SK-N-SH treated with all-trans-retinoic acid at 6 μM for 48 hours (cell line): ENCODE measurements around the gene AREG.

Source experiments
- ATAC-seq: fragments of 200-7000 bp; cut with Tn5 transposase; 3 replicates; pipeline ENCODE4 v1.9.1; 2020; ENCODE audit warnings: mild to moderate bottlenecking, moderate library complexity
- ARNTL ChIP-seq: fragments of 450-650 bp; formaldehyde crosslinking; IDR thresholded peaks from 2 replicates; pipeline ENCODE4 v1.5.0; 2020; ENCODE audit warnings: low read depth, mild to moderate bottlenecking, moderate library complexity, borderline replicate concordance
- BACH2 ChIP-seq: fragments of 250-450 bp; sonication (Bioruptor Pico); IDR thresholded peaks from 2 replicates; pipeline ENCODE4 v1.9.0; 2021; ENCODE audit warnings: mild to moderate bottlenecking, borderline replicate concordance
- CSDC2 ChIP-seq: fragments of 250-450 bp; sonication (Bioruptor Pico); IDR thresholded peaks from 2 replicates; pipeline ENCODE4 v1.5.0; 2020; ENCODE audit warnings: mild to moderate bottlenecking, moderate library complexity
- ESRRG ChIP-seq: fragments of 250-450 bp; sonication (Bioruptor Pico); IDR thresholded peaks from 2 replicates; pipeline ENCODE4 v1.6.1; 2021; ENCODE audit warnings: mild to moderate bottlenecking
- GLIS3 ChIP-seq: fragments of 250-450 bp; sonication (Bioruptor Pico); IDR thresholded peaks from 2 replicates; pipeline ENCODE4 v1.5.0; 2020; ENCODE audit warnings: mild to moderate bottlenecking, moderate library complexity
- OSR1 ChIP-seq: fragments of 250-450 bp; sonication (Bioruptor Pico); IDR thresholded peaks from 2 replicates; pipeline ENCODE4 v1.8.0; 2022; ENCODE audit warnings: moderate library complexity, mild to moderate bottlenecking, inconsistent platforms
- PATZ1 ChIP-seq: fragments of 250-450 bp; sonication (Bioruptor Pico); IDR thresholded peaks from 2 replicates; pipeline ENCODE4 v1.8.0; 2020; ENCODE audit warnings: mild to moderate bottlenecking, moderate library complexity, borderline replicate concordance
- POU6F1 ChIP-seq: fragments of 250-450 bp; sonication (Bioruptor Pico); IDR thresholded peaks from 2 replicates; pipeline ENCODE4 v1.8.0; 2021; ENCODE audit warnings: low read depth, mild to moderate bottlenecking, moderate library complexity, borderline replicate concordance
- PPARA ChIP-seq: fragments of 250-450 bp; sonication (Bioruptor Pico); IDR thresholded peaks from 2 replicates; pipeline ENCODE4 v1.5.0; 2020; ENCODE audit warnings: mild to moderate bottlenecking, borderline replicate concordance
- RARB ChIP-seq: fragments of 250-450 bp; sonication (Bioruptor Pico); IDR thresholded peaks from 2 replicates; pipeline ENCODE4 v1.8.0; 2021; ENCODE audit warnings: mild to moderate bottlenecking, moderate library complexity
- SNAI2 ChIP-seq: fragments of 250-450 bp; sonication (Bioruptor Pico); IDR thresholded peaks from 2 replicates; pipeline ENCODE4 v1.5.0; 2020; ENCODE audit warnings: mild to moderate bottlenecking, moderate library complexity
- TCF4 ChIP-seq: fragments of 250-450 bp; sonication (Bioruptor Pico); IDR thresholded peaks from 2 replicates; pipeline ENCODE4 v1.8.0; 2021; ENCODE audit warnings: mild to moderate bottlenecking, moderate library complexity, borderline replicate concordance
- TOX ChIP-seq: fragments of 250-450 bp; sonication (Bioruptor Pico); IDR thresholded peaks from 2 replicates; pipeline ENCODE4 v1.8.0; 2021; ENCODE audit warnings: mild to moderate bottlenecking, moderate library complexity, borderline replicate concordance
- ZC3H10 ChIP-seq: fragments of 250-450 bp; sonication (Bioruptor Pico); IDR thresholded peaks from 2 replicates; pipeline ENCODE4 v1.5.1; 2021; ENCODE audit warnings: mild to moderate bottlenecking, moderate library complexity
- ZFP3 ChIP-seq: fragments of 250-450 bp; sonication (Bioruptor Pico); IDR thresholded peaks from 2 replicates; pipeline ENCODE4 v1.5.0; 2020; ENCODE audit warnings: mild to moderate bottlenecking, moderate library complexity
- ZFP30 ChIP-seq: fragments of 450-650 bp; formaldehyde crosslinking; IDR thresholded peaks from 2 replicates; pipeline ENCODE4 v1.5.0; 2022; ENCODE audit warnings: mild to moderate bottlenecking, moderate library complexity
- ZNF565 ChIP-seq: fragments of 450-650 bp; formaldehyde crosslinking; conservative IDR thresholded peaks from 2 replicates; pipeline ENCODE4 v1.5.0; 2020; ENCODE audit warnings: low read depth, mild to moderate bottlenecking, moderate library complexity
- ZNF70 ChIP-seq: fragments of 450-650 bp; formaldehyde crosslinking; IDR thresholded peaks from 2 replicates; pipeline ENCODE4 v1.5.0; 2020; ENCODE audit warnings: mild to moderate bottlenecking, moderate library complexity
- ZNF8 ChIP-seq: fragments of 450-650 bp; formaldehyde crosslinking; IDR thresholded peaks from 2 replicates; pipeline ENCODE4 v1.5.0; 2020; ENCODE audit warnings: mild to moderate bottlenecking, moderate library complexity
- TF ChIP-seq, protein P1 (sequence below): fragments of 250-450 bp; sonication (Bioruptor Pico); IDR thresholded peaks from 2 replicates; pipeline ENCODE4 v1.5.1; 2021; ENCODE audit warnings: mild to moderate bottlenecking, moderate library complexity
- TF ChIP-seq, protein P2 (sequence below): fragments of 250-450 bp; sonication (Bioruptor Pico); IDR thresholded peaks from 2 replicates; pipeline ENCODE4 v1.5.1; 2020; ENCODE audit warnings: low read depth, mild to moderate bottlenecking, moderate library complexity

AREG gene

DNA sequence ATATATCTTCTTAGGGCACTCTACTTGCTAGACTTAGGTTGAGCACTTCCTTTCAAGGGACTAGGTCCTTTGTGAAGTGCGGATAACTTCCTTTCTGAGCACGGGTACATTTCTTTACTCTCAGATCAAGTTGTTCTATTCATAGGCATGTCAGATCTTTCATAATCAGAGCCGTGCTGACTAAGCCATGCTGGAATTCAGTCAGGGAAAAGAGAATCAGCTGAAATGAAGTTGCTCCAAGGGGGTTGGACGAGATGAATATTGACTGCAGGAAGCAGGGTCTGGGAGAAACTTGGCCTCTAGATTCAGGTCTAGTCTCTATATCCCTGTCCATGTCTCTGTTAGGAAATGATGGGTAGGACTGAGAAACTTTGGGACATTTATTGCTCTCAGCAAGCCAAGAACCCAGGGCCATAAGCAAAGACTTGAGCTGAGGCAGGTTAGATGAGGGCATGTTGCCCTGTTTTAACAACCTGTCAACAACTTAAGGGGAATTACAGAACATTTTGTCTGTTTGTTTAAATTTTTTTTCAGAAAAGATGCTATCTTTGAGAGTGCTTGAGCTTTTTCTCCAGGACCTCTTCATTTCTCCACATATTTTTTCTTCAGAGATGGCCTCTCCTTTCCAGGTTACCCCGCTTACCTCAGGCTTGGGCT lies 28.3 kb downstream of the AREG start:
- no peak for TF ChIP-seq TOX (CRISPR knock-in tag)
- no peak for TF ChIP-seq BACH2 (CRISPR knock-in tag)
- TF ChIP-seq CSDC2 (CRISPR knock-in tag) = no peak
- TF ChIP-seq ZC3H10 (CRISPR knock-in tag) = no peak
- TF ChIP-seq, protein P1, sequence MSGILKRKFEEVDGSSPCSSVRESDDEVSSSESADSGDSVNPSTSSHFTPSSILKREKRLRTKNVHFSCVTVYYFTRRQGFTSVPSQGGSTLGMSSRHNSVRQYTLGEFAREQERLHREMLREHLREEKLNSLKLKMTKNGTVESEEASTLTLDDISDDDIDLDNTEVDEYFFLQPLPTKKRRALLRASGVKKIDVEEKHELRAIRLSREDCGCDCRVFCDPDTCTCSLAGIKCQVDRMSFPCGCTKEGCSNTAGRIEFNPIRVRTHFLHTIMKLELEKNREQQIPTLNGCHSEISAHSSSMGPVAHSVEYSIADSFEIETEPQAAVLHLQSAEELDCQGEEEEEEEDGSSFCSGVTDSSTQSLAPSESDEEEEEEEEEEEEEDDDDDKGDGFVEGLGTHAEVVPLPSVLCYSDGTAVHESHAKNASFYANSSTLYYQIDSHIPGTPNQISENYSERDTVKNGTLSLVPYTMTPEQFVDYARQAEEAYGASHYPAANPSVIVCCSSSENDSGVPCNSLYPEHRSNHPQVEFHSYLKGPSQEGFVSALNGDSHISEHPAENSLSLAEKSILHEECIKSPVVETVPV (CRISPR knock-in tag) = no peak
- TF ChIP-seq RARB (CRISPR knock-in tag) = no peak
- TF ChIP-seq ZFP30 (CRISPR knock-in tag) = no peak
- TF ChIP-seq PPARA (CRISPR knock-in tag) = no peak
- no peak for ATAC-seq

GRCh38 chr4:74474345-74475090 lies 29.6 kb downstream of the AREG start:
- TF ChIP-seq ZC3H10 (CRISPR knock-in tag) (no peak), TCF4 (CRISPR knock-in tag) (no peak), ARNTL (CRISPR knock-in tag) (no peak), ZNF70 (CRISPR knock-in tag) (no peak), CSDC2 (CRISPR knock-in tag) (no peak)
- no peak for ATAC-seq

- TF ChIP-seq ZNF565 (no peak), CSDC2 (CRISPR knock-in tag) (no peak), ESRRG (CRISPR knock-in tag) (no peak), ZNF8 (CRISPR knock-in tag) (no peak), TCF4 (CRISPR knock-in tag) (no peak), GLIS3 (CRISPR knock-in tag) (no peak), RARB (CRISPR knock-in tag) (no peak), PATZ1 (no peak), ZNF70 (CRISPR knock-in tag) (no peak), POU6F1 (CRISPR knock-in tag) (no peak), ZFP30 (CRISPR knock-in tag) (no peak), OSR1 (CRISPR knock-in tag) (no peak), TOX (CRISPR knock-in tag) (no peak), PPARA (CRISPR knock-in tag) (no peak), ZFP3 (CRISPR knock-in tag) (no peak), ARNTL (CRISPR knock-in tag) (no peak), SNAI2 (CRISPR knock-in tag) (no peak), ZC3H10 (CRISPR knock-in tag) (no peak)
- TF ChIP-seq, protein P1 (CRISPR knock-in tag) = no peak
- TF ChIP-seq, protein P2, sequence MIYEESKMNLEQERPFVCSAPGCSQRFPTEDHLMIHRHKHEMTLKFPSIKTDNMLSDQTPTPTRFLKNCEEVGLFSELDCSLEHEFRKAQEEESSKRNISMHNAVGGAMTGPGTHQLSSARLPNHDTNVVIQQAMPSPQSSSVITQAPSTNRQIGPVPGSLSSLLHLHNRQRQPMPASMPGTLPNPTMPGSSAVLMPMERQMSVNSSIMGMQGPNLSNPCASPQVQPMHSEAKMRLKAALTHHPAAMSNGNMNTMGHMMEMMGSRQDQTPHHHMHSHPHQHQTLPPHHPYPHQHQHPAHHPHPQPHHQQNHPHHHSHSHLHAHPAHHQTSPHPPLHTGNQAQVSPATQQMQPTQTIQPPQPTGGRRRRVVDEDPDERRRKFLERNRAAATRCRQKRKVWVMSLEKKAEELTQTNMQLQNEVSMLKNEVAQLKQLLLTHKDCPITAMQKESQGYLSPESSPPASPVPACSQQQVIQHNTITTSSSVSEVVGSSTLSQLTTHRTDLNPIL (CRISPR knock-in tag) = no peak
- no peak for ATAC-seq
Observed at GRCh38 chr4:74475091-74475800, 30.3 kb downstream of the AREG start.
